SU-DHL-6 (cell line): ENCODE measurements around the gene CHRNA7.

ENCODE experiments used
- H2AFZ ChIP-seq: fragments of 200-600 bp; sonication (generic); 2 replicates; pipeline ENCODE4 v1.6.1; 2014; ENCODE audit warnings: low read depth, mild to moderate bottlenecking, moderate library complexity, mixed read lengths, antibody characterized with exemption, low read length; ENCODE audit not compliant: severe bottlenecking
- H3F3A ChIP-seq: fragments of 200-600 bp; shearing (Covaris generic); 2 replicates; pipeline ENCODE4 v1.6.0; 2016; ENCODE audit warnings: antibody characterized with exemption, mild to moderate bottlenecking; ENCODE audit not compliant: insufficient read depth
- H3K27ac ChIP-seq: fragments of 200-600 bp; sonication (generic); 2 replicates; pipeline ENCODE4 v1.5.1; 2016; ENCODE audit warnings: low read depth, mild to moderate bottlenecking, low read length, moderate library complexity, mixed read lengths
- H3K27me3 ChIP-seq: fragments of 200-600 bp; sonication (generic), shearing (Covaris generic); 2 replicates; pipeline ENCODE4 v1.6.0; 2014; ENCODE audit warnings: mild to moderate bottlenecking, low read length
- H3K36me3 ChIP-seq: fragments of 200-600 bp; sonication (generic); 2 replicates; pipeline ENCODE4 v1.6.1; 2014; ENCODE audit warnings: mild to moderate bottlenecking, low read length, mixed read lengths
- H3K4me2 ChIP-seq: fragments of 300-600, 200-600 bp; shearing (Covaris generic), sonication (generic); 2 replicates; pipeline ENCODE4 v1.6.0; 2014; ENCODE audit warnings: low read length, low read depth, mild to moderate bottlenecking; ENCODE audit not compliant: poor library complexity, severe bottlenecking
- H3K4me3 ChIP-seq: fragments of 200-600 bp; sonication (generic); 2 replicates; pipeline ENCODE4 v1.5.1; 2014; ENCODE audit warnings: antibody characterized with exemption, low read length, mild to moderate bottlenecking, mixed read lengths; ENCODE audit not compliant: insufficient read depth, poor library complexity, severe bottlenecking
- H3K79me2 ChIP-seq: fragments of 200-600 bp; sonication (generic); 2 replicates; pipeline ENCODE4 v1.6.1; 2014; ENCODE audit warnings: mild to moderate bottlenecking, low read length, moderate library complexity; ENCODE audit not compliant: insufficient read depth
- H3K9ac ChIP-seq: fragments of 200-600 bp; sonication (generic); 2 replicates; pipeline ENCODE4 v1.7.0; 2014; ENCODE audit warnings: mild to moderate bottlenecking, low read length
- H3K9me2 ChIP-seq: fragments of 200-600 bp; sonication (generic); replicated peaks from 2 replicates; pipeline ENCODE4 v1.6.1; 2014; ENCODE audit warnings: low read length; ENCODE audit not compliant: insufficient read depth
- H3K9me3 ChIP-seq: fragments of 200-600 bp; sonication (generic); 2 replicates; pipeline ENCODE4 v1.6.1; 2014; ENCODE audit warnings: low read length, mixed read lengths; ENCODE audit not compliant: insufficient read depth
- H4K20me1 ChIP-seq: fragments of 200-600 bp; sonication (generic); 2 replicates; pipeline ENCODE4 v1.6.1; 2014; ENCODE audit warnings: low read depth, mild to moderate bottlenecking, antibody characterized with exemption, low read length, moderate library complexity, mixed read lengths
- EZH2phosphoT487 ChIP-seq: fragments of 200-600 bp; sonication (generic), shearing (Covaris generic); conservative IDR thresholded peaks from 2 replicates; pipeline ENCODE4 v1.6.1; 2018; ENCODE audit warnings: mild to moderate bottlenecking, antibody characterized with exemption, low read length, moderate library complexity, mixed read lengths
- TF ChIP-seq, protein P1 (sequence below): fragments of 200-600 bp; sonication (generic); IDR thresholded peaks from one replicate; pipeline ENCODE4 v1.5.1; 2017; ENCODE audit warnings: antibody characterized with exemption, mild to moderate bottlenecking, low read length, moderate library complexity; ENCODE audit not compliant: insufficient read depth, poor library complexity, severe bottlenecking

The CHRNA7 gene

GRCh38 chr15:32033186-32033890 is 3.0 kb downstream of the CHRNA7 start:
- H3F3A ChIP-seq: no peaks in the 10 kb centered on the region
- no peak for TF ChIP-seq EZH2phosphoT487
- TF ChIP-seq, protein P1, sequence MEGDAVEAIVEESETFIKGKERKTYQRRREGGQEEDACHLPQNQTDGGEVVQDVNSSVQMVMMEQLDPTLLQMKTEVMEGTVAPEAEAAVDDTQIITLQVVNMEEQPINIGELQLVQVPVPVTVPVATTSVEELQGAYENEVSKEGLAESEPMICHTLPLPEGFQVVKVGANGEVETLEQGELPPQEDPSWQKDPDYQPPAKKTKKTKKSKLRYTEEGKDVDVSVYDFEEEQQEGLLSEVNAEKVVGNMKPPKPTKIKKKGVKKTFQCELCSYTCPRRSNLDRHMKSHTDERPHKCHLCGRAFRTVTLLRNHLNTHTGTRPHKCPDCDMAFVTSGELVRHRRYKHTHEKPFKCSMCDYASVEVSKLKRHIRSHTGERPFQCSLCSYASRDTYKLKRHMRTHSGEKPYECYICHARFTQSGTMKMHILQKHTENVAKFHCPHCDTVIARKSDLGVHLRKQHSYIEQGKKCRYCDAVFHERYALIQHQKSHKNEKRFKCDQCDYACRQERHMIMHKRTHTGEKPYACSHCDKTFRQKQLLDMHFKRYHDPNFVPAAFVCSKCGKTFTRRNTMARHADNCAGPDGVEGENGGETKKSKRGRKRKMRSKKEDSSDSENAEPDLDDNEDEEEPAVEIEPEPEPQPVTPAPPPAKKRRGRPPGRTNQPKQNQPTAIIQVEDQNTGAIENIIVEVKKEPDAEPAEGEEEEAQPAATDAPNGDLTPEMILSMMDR: no peak
- no peaks in the 10 kb centered on the region for H3K36me3 ChIP-seq
- H3K27me3 ChIP-seq: peaks cover 3% of the 10 kb centered on the region; the same call in 1 of the 2 replicates
- H3K79me2 ChIP-seq: no peaks in the 10 kb centered on the region
- H2AFZ ChIP-seq: no peak overlapping the region
- no peak overlapping the region for H3K9ac ChIP-seq
- H3K9me3 ChIP-seq: no peaks in the 10 kb centered on the region
- no peak overlapping the region for H3K4me2 ChIP-seq
- no peak overlapping the region for H3K27ac ChIP-seq
- no peak overlapping the region for H3K4me3 ChIP-seq
- H4K20me1 ChIP-seq: no peaks in the 10 kb centered on the region
- H3K9me2 ChIP-seq: no peaks in the 10 kb centered on the region

DNA sequence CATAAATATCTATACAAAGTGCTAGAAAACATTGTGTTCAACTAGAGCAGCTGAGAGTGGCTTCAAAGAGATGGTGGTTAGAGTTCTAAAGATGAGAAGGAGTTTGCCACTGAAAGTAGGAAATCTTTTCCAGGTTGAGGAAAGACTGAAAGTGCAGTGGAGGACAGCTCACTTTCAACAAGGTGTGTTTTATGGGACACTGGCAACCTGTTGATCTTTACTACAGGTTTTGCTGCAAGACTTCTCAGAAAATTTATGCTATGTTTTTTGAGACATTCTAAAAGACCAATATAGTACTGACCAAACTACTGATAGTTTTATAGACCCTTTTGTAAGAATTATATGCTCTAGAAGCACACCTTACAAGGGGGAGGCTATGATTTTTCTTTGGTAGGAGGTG is 3.8 kb downstream of the CHRNA7 start:
- H3F3A ChIP-seq: no peaks in the 10 kb centered on the region
- H3K4me2 ChIP-seq: no peak overlapping the region
- no peak overlapping the region for H3K9ac ChIP-seq
- no peak overlapping the region for H3K4me3 ChIP-seq
- no peak for TF ChIP-seq EZH2phosphoT487
- TF ChIP-seq, protein P1: no peak
- H3K79me2 ChIP-seq: no peaks in the 10 kb centered on the region
- H3K27ac ChIP-seq: no peak overlapping the region
- H3K36me3 ChIP-seq: no peaks in the 10 kb centered on the region
- H2AFZ ChIP-seq: no peak overlapping the region
- no peaks in the 10 kb centered on the region for H3K9me3 ChIP-seq
- no peaks in the 10 kb centered on the region for H3K9me2 ChIP-seq
- H3K27me3 ChIP-seq: peaks cover 3% of the 10 kb centered on the region; the same call in 1 of the 2 replicates
- H4K20me1 ChIP-seq: no peaks in the 10 kb centered on the region

GRCh38 chr15:32035285-32035684 is 5.0 kb downstream of the CHRNA7 start:
- no peak overlapping the region for H3K4me2 ChIP-seq
- H2AFZ ChIP-seq: no peak overlapping the region
- H3K9ac ChIP-seq: no peak overlapping the region
- H3K27ac ChIP-seq: no peak overlapping the region
- H3K27me3 ChIP-seq: peaks cover 3% of the 10 kb centered on the region; the same call in 1 of the 2 replicates
- no peak overlapping the region for H3K4me3 ChIP-seq
- H3K9me2 ChIP-seq: no peaks in the 10 kb centered on the region
- no peaks in the 10 kb centered on the region for H3F3A ChIP-seq
- no peaks in the 10 kb centered on the region for H3K79me2 ChIP-seq
- TF ChIP-seq, protein P1: no peak
- TF ChIP-seq EZH2phosphoT487: no peak
- H3K9me3 ChIP-seq: no peaks in the 10 kb centered on the region
- H4K20me1 ChIP-seq: no peaks in the 10 kb centered on the region
- no peaks in the 10 kb centered on the region for H3K36me3 ChIP-seq
